ENCODE results near the gene PYGB.
"Not testable (repeated sequence)": the region's sequence is repeated elsewhere in the genome, so short reads cannot be mapped to it uniquely, and the experiment has no call there.

PYGB gene

GRCh38 chr20:25297141-25297905 lies 49.4 kb downstream of the PYGB start:
- DNase-seq = no peak

DNA sequence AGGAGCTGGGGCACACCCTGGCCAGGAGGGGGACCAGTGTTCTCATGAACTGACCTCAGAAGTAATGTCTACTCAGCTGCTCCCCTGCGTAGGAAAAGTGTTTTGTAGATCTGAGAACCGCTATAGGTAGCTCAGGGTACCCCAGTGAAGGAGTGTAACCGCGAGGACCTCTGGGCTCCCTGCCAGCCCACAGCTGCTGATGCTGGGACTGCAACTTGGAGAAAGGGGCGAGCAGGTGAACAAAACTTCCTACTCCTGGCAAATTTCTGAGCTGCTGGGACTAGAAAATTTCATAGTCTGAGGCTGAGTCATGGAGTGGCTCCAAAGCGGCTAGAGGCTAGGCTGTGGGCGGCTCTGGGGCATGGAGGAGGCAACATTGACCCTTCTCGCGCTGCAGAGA lies 51.9 kb downstream of the PYGB start:
- DNase-seq = no peak

- no peak for DNase-seq
These were observed 52.7 kb downstream of the PYGB start for GRCh38 chr20:25300496-25301170.

DNA sequence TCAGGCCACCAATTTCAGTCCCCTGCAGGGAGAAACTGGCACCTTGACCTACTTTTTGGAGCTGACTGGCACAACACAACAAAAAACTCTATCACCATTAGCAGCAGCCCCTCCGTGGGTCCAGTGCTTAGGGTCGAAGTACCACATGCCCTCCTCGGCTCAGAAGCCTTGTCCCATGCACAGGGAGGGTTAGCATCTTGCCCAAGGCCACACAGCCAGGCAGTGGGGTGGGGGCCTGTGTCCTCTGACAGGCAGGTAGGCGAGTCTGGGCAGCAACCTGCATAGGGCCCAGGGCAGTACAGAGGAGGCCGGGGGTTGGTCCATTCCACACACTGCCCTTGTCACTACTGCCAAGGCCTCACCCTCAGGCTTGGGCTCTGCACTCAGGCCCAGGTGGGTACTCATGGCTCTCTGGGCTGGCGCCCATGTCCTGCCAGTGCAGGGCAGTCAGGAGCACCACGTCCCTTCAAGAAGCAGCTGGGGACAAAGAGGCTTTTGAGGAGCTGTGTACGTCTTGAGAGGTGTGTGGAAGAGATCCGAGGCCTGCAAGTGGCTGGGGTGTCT lies 53.6 kb downstream of the PYGB start:
- no peak for DNase-seq

- DNase-seq = no peak
These were observed 54.7 kb downstream of the PYGB start for GRCh38 chr20:25302596-25302995.

- no peak for DNase-seq
These were observed 55.6 kb downstream of the PYGB start for GRCh38 chr20:25303292-25304024.

DNA sequence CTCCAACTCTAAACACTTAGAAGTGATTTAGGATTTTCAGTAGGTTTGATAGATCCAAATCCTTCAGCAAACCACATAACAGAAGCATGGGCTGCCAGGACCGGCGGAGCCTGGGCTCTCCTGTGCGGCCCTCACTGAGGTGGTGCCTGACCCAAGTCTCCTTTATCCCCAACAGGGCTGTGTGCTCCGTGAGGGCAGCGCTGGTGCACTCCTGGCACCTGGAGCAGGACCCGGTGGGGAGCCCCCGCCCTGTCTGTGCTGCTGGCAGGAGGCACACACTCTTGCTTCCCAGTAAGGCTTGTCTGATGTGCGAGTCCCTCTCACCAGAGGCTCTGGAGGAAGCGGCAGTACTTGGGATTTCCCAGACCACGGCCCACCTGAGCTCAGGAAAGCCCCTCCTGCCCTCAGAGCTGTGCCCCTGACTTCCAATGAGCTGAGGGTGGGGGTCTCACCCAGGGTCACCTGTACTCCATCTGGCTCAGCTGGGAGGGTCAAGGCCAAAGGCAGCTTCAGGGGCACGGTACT lies 56.2 kb downstream of the PYGB start:
- no peak for DNase-seq

GRCh38 chr20:25306991-25307903 lies 59.4 kb downstream of the PYGB start:
- DNase-seq = no peak

DNA sequence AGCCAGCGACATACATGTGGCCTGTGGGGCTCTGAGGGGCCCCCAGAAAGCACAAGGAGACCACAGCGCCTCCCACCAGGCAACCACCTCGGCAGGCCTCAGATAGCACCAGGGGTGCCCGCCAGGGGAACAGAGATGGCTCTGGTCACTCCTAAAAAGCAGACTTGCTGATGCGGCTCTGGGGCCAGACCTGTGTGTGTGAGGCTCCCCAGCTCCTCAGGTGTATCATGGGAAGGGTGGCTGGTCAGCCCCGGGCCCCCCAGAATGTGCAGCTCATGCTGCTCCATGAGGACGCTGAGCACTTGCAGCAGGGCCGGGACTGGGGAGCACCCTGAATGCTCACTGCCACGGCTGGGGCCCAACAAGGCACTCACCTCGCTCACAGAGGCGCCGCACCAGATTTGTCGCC lies 60.2 kb downstream of the PYGB start:
- no peak for DNase-seq

- DNase-seq = no peak
These were observed 60.9 kb downstream of the PYGB start for GRCh38 chr20:25308671-25309394.

DNA sequence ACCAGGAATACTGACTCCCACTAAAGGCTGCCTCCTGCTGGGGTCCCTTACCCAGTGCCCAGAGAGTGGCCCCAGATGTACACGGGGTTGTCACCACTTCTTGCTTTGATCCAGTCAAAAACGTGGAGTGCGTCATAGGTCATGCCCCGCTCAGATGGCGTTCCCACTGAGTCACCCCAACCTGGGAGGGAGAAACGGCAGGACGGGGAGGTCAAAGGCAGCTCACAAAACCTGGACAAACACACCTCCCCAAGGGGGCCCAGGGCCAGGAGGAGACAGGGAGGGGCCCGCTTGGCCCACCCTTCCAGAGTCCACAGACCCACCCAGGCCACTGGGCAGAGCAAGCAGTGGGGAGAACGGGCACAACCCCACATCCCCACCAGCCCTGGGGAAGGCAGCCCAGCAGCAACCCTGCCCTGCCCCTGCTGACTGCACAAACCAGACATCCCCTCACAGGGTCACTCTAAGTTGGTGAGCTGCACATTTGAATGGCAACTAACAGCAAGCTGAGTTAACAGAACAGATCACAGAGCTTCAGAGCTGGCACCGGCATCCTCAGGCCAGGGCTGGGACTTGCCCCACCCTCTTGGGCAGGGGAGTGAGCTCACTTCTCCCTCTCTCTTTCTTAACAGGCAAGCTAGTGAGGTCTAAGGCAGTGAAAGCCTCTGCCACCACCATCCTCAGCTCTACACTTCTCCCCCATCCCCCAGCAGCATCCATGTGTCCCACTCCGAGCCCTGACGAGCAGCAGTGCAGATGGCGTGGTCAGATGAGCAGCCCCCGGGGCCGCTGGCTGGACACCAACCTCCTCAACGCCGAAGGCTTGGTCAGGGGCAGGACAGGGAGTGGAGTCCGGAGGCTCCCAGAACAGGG lies 61.7 kb downstream of the PYGB start:
- peak; percentile 13 for DNase-seq

GRCh38 chr20:25310268-25310920 lies 62.5 kb downstream of the PYGB start:
- DNase-seq = peak; percentile 60

DNA sequence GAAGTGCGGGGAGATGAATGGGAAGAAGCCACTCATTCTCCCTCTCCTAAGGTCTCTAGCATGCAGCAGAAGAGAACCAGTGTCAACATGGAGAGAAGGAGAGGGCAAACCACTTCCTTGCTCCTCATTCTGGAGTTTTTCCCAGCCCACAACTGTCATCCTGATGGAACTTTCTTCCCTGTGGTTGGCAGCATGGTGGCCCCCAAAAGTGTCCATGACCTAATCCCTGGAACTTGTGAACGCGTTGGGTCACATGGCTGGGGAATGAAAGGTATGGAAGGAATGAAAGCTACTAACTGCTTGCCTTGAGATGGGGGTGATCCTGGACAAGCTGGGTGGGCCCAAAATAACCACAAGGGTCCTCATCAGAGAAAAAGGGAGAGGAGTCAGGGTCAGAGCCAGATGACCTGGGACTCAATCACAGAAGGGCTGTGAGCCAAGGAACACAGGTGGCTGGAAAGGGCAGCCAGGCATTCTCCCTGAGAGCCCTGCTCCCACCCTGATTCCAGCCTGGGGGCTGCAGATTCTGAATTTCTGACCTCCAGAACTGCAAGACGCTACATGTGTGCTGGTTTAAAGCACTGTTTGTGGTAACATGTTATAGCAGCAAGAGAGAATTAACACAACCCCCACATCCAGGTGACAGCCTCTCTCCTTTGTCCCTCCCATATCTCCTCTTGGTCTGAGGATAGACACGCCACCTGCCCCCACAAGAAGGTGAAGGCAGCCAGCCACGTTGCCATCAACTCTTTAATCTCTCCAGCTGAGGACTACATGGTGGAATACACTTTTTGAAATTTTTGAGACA lies 63.2 kb downstream of the PYGB start:
- no peak for DNase-seq

- not testable (repeated sequence) for DNase-seq
These were observed 64.8 kb downstream of the PYGB start for GRCh38 chr20:25312716-25313115.

GRCh38 chr20:25313593-25313992 lies 65.7 kb downstream of the PYGB start:
- DNase-seq = no peak

GRCh38 chr20:25314497-25315417 lies 66.9 kb downstream of the PYGB start:
- DNase-seq = no peak

DNA sequence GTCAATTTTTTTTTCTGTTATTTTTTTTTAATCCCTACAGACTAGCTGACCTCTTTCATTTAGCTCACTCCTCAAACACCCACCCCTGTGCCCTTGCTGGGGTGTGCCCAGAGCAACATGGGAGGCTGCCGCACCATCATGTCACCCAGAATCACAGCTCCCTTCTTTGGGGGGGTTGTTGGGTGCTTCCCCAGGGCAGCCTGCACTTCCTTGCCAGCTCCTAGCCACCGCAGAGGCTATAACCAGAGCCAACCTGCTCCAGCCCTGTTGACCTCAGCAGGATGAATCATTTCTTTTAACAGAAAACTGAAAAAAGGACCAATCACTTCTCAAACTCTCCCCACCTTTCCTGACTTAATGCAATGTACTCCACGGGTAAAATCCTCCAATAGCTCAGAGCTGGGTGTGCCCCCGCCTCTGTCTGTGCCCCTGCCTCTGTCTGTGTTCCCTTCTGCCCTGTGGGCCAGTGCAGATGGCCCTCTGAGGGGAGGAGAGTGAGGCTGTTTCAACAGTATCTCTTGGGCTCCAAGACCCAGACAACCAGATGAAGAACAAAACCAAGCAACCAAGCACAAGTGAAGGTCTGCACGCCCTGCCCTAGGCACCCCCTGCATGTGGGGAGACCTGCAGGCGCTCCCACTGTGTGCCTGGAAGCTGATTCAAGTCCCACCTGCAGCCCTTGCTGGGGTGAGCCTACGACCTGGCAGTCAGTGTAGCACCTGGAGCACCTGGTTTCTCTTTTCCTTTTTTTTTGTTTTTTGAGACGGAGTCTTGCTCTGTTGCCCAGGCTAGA lies 67.7 kb downstream of the PYGB start:
- DNase-seq = no peak

Measured in CD4-positive, alpha-beta T cell treated with Interleukin-6 for 4 hours (primary cell).